GM12878 (cell line): ENCODE data around the gene CSTPP1. TPM values are rescaled to one million over a fixed set of nuclear protein-coding genes. Genes with fewer than 3 reads are reported as not detected.

ENCODE experiments used
- ATAC-seq: fragments of 200-7000 bp; cut with Tn5 transposase; 3 replicates; pipeline ENCODE4 v1.9.1; 2020; ENCODE audit warnings: mild to moderate bottlenecking, moderate library complexity
- BruUV-seq: library from RNA; stranded (reverse); fragments of 400-500 nt; replicated peaks from 2 replicates; lab custom pipeline; 2021; lab: Mats Ljungman, UMichigan
- CTCF ChIA-PET: fragments of 300-600 bp; sonication (Branson Sonifier 250); formaldehyde crosslinking; extraction: SDS; loops from one replicate; lab custom pipeline; 2021; ENCODE audit warnings: inconsistent platforms; lab: Yijun Ruan, JAX
- POLR2A ChIA-PET: fragments of 350-600 bp; formaldehyde crosslinking; extraction: SDS; loops from one replicate; lab custom pipeline; 2021; ENCODE audit warnings: inconsistent platforms; lab: Charles Lee
- RAD21 ChIA-PET: fragments of 300-600 bp; sonication (Branson Sonifier 250); formaldehyde crosslinking; loops from one replicate; lab custom pipeline; 2023; ENCODE audit warnings: antibody characterized with exemption; ENCODE audit not compliant: unreplicated experiment; lab: Charles Lee
- SMC1A ChIA-PET: fragments of 300-600 bp; sonication (Branson Sonifier 250); formaldehyde crosslinking; loops from one replicate; lab custom pipeline; 2023; ENCODE audit not compliant: unreplicated experiment, uncharacterized antibody; lab: Charles Lee
- DNase-seq: peaks from one replicate; pipeline ENCODE4 v3.0.0-alpha.2; 2011; ENCODE audit warnings: low read depth, low spot score
- FAIRE-seq: peaks from 3 replicates; lab custom pipeline; 2011; peaks lifted over from hg19 to GRCh38; lab: Jason Lieb, UNC
- H2AFZ ChIP-seq: 2 replicates; pipeline ENCODE4 v1.6.0; 2011; ENCODE audit warnings: low read depth, low read length, control low read depth; ENCODE audit not compliant: control insufficient read depth
- H3K27ac ChIP-seq: 2 replicates; pipeline ENCODE4 v1.5.1; 2011; ENCODE audit warnings: control low read depth; ENCODE audit not compliant: control insufficient read depth, insufficient read depth
- H3K27me3 ChIP-seq, 2 experiments: replicated peaks in 1 of 2; 2 replicates each; pipeline versions ENCODE4 v1.6.0 to v1.6.1; 2011; ENCODE audit warnings: low read length in 1 of 2; ENCODE audit not compliant: control insufficient read depth in 2 of 2, insufficient read depth in 2 of 2
- H3K36me3 ChIP-seq, 2 experiments: 2 replicates each; pipeline ENCODE4 v1.5.1; 2011; ENCODE audit warnings: low read length in 1 of 2; ENCODE audit not compliant: control insufficient read depth in 2 of 2, insufficient read depth in 2 of 2
- H3K4me1 ChIP-seq: 2 replicates; pipeline ENCODE4 v1.6.1; 2011; ENCODE audit warnings: mild to moderate bottlenecking, low read length, moderate library complexity, mixed read lengths; ENCODE audit not compliant: control insufficient read depth, insufficient read depth
- H3K4me2 ChIP-seq: 2 replicates; pipeline ENCODE4 v1.6.0; 2011; ENCODE audit warnings: control low read depth; ENCODE audit not compliant: control insufficient read depth, insufficient read depth
- H3K4me3 ChIP-seq: fragments of 200-600 bp; sonication (generic); 2 replicates; pipeline ENCODE4 v1.5.1; 2016
- H3K79me2 ChIP-seq: 2 replicates; pipeline ENCODE4 v1.6.0; 2011; ENCODE audit warnings: low read length; ENCODE audit not compliant: control insufficient read depth, insufficient read depth
- H3K9ac ChIP-seq: 2 replicates; pipeline ENCODE4 v1.8.0; 2011; ENCODE audit warnings: low read length, control low read depth, mixed read lengths; ENCODE audit not compliant: control insufficient read depth, insufficient read depth
- H3K9me3 ChIP-seq: replicated peaks from 3 replicates; pipeline ENCODE4 v1.5.1; 2011; ENCODE audit warnings: mild to moderate bottlenecking, low read length; ENCODE audit not compliant: control insufficient read depth, insufficient read depth
- H4K20me1 ChIP-seq: 2 replicates; pipeline ENCODE4 v1.6.0; 2011; ENCODE audit not compliant: control insufficient read depth, insufficient read depth
- CREB1 ChIP-seq: IDR thresholded peaks from 2 replicates; pipeline ENCODE4 v1.6.1; 2012; ENCODE audit warnings: low read depth, mild to moderate bottlenecking, inconsistent platforms
- CTCF ChIP-seq, 3 experiments: IDR thresholded peaks in 2 of 3; conservative IDR thresholded peaks in 1 of 3; 2 replicates each; pipeline ENCODE4 v1.5.1; 2011; ENCODE audit warnings: low read depth in 3 of 3, low read length in 3 of 3, mild to moderate bottlenecking in 3 of 3, control low read depth in 2 of 3, moderate library complexity in 2 of 3, inconsistent platforms in 1 of 3, mixed read lengths in 1 of 3; ENCODE audit not compliant: control insufficient read depth in 2 of 3, insufficient read depth in 1 of 3; ENCODE audit errors: extremely low read depth in 1 of 3
- FOS ChIP-seq: IDR thresholded peaks from 3 replicates; pipeline ENCODE4 v1.6.1; 2011; ENCODE audit warnings: borderline replicate concordance; ENCODE audit not compliant: insufficient read length; ENCODE audit errors: extremely low read depth
- MEF2A ChIP-seq: IDR thresholded peaks from 2 replicates; pipeline ENCODE4 v1.6.1; 2011; ENCODE audit warnings: low read depth, mild to moderate bottlenecking, low read length, moderate library complexity; ENCODE audit not compliant: insufficient read depth
- NFIC ChIP-seq: IDR thresholded peaks from 2 replicates; pipeline ENCODE4 v1.6.1; 2012; ENCODE audit warnings: low read depth, mild to moderate bottlenecking, inconsistent platforms, low read length, moderate library complexity
- PAX5 ChIP-seq: IDR thresholded peaks from 2 replicates; pipeline ENCODE4 v1.6.1; 2011; ENCODE audit warnings: low read depth, low read length, borderline replicate concordance
- PAX8 ChIP-seq: fragments of 450-650 bp; IDR thresholded peaks from 2 replicates; pipeline ENCODE4 v1.6.1; 2017; ENCODE audit warnings: mild to moderate bottlenecking, moderate library complexity
- RFX5 ChIP-seq: IDR thresholded peaks from 2 replicates; pipeline ENCODE4 v1.6.1; 2011; ENCODE audit warnings: low read depth, low read length, improper control_type of control experiment
- SRF ChIP-seq, 2 experiments: IDR thresholded peaks; 2 replicates each; pipeline ENCODE4 v1.6.1; 2011; ENCODE audit warnings: low read depth in 2 of 2, low read length in 2 of 2, mild to moderate bottlenecking in 1 of 2, moderate library complexity in 1 of 2
- TAF1 ChIP-seq: IDR thresholded peaks from 2 replicates; pipeline ENCODE4 v1.6.1; 2011; ENCODE audit warnings: mild to moderate bottlenecking, low read depth, low read length, borderline replicate concordance
- WGBS: methylation state at CpG from one replicate; pipeline ENCODE4 v1.1.6; 2016; ENCODE audit warnings: low lambda C conversion rate; ENCODE audit not compliant: insufficient replicate concordance, insufficient coverage; ENCODE audit errors: missing lambda C conversion rate; 5-methylcytosine and 5-hydroxymethylcytosine counted together
- in situ Hi-C: fragments of 300-500 bp; cut with MboI; formaldehyde crosslinking; loops from 9 replicates; pipeline ENCODE4 v1.14.3; 2018; ENCODE audit warnings: mixed read lengths
- intact Hi-C: fragments of 100-400 bp; cut with micrococcal nuclease; formaldehyde crosslinking; loops from one replicate; pipeline ENCODE4 v1.14.2; 2022; ENCODE audit not compliant: unreplicated experiment
- polyA plus RNA-seq, 11 experiments: library from polyadenylated mRNA; depleted of rRNA in 4 of 11; unstranded in 6 of 11; stranded (reverse) in 5 of 11; fragments of >200 nt; fragmentation: Nextera tagmentation in 4 of 11; fragmentation: Illumina TruSeq in 1 of 11; extraction: Ambion mirVana in 4 of 11; extraction: Trizol in 1 of 11; gene quantifications; 1 replicate in 1 of 11; 2 replicates in 10 of 11; pipeline versions ENCODE4 v1.2.1 to v1.2.3, GENCODE V29; 2011 to 2016; ENCODE audit warnings: inconsistent platforms in 2 of 11, missing spikeins in 2 of 11, low read depth in 1 of 11
- total RNA-seq, 4 experiments: library from RNA; depleted of rRNA in 3 of 4; stranded (reverse); fragments of >200 nt in 3 of 4; fragmentation: Illumina TruSeq in 1 of 4; extraction: Trizol in 1 of 4; gene quantifications; 2 replicates each; pipeline versions ENCODE4 v1.2.1 to v1.2.3, GENCODE V29; 2013 to 2021

CSTPP1 gene
- total and polyA plus RNA-seq, 10 of the 15 experiments (the other 5 are each of a cell fraction or from before 2014, with no cell fraction given), result 7.1 to 23.4 (median 17.5) TPM

DNA sequence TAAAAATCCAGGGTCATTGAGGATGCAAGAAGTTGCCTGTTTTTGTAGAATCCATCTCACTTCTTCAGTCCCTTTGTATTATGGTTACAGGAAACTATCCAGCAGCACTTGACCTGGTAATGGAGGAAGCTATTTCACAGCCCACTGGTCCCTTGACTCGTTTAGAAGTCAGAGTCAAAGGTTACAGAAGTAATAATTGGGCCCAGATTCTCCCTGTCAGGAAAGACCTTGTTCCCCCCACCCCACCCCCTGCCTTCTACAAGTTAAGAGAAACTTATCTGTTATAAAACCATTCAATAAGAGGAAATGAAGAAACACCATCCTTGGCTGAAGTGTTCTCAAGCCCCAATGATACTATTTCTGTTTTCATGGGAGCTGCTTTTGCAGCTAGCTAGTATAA, 65.8 kb downstream of the CSTPP1 start:
- 11% methylated on average over 1 of the region's 1 CpG for WGBS
- Histone ChIP-seq H4K20me1 (no peaks in the 10 kb centered on the region), H3K9ac (no peak overlapping the region), H3K27me3 (no peaks in the 10 kb centered on the region), H3K36me3 (no peaks in the 10 kb centered on the region), H3K79me2 (no peaks in the 10 kb centered on the region), H3K9me3 (no peaks in the 10 kb centered on the region), H3K4me2 (no peak overlapping the region), H2AFZ (no peak overlapping the region), H3K4me3 (no peak overlapping the region), H3K4me1 (peaks cover 32% of the 10 kb centered on the region), H3K27ac (no peak overlapping the region)
- no peak for TF ChIP-seq CREB1
- no peak for TF ChIP-seq TAF1
- TF ChIP-seq PAX5, result no peak
- TF ChIP-seq RFX5, result no peak
- no peak for TF ChIP-seq CTCF (IDR thresholded peaks at IDR 0.05 in 2 of 3, conservative IDR thresholded peaks at IDR 0.05 in 1 of 3; ENCODE audit: control insufficient read depth in 2 of 3, extremely low read depth in 1 of 3, insufficient read depth in 1 of 3, low read depth in 3 of 3, low read length in 3 of 3)
- TF ChIP-seq PAX8, result no peak
- no peak for TF ChIP-seq NFIC
- no peak for TF ChIP-seq SRF (IDR thresholded peaks at IDR 0.05; ENCODE audit: low read depth in 2 of 2, low read length in 2 of 2)
- TF ChIP-seq FOS, result no peak
- no peak for TF ChIP-seq MEF2A
- no TSS peak for BruUV-seq
- SMC1A ChIA-PET, result interaction anchor here (1.1 to 3.0 kb wide), 8 partner anchors 10 to 85 kb away, joined by 3 to 7 read pairs (median 5); no protein-coding TSS in a partner anchor
- intact Hi-C loops (no loop called here), in situ Hi-C loops (no loop called here)
- FAIRE-seq (no peak), DNase-seq (no peak), ATAC-seq (no peak)
- RAD21 ChIA-PET, result interaction anchor here (0.9 to 1.8 kb wide), 5 partner anchors 21 to 150 kb away, joined by 3 to 4 read pairs (median 4); no protein-coding TSS in a partner anchor
- CTCF ChIA-PET, result interaction anchor here (0.8 to 1.5 kb wide), 5 partner anchors 17 to 151 kb away, joined by 3 to 5 read pairs (median 4); no protein-coding TSS in a partner anchor
- POLR2A ChIA-PET, result interaction anchor here (0.5 to 1.7 kb wide), 7 partner anchors 16 to 365 kb away, joined by 3 to 10 read pairs (median 4); no protein-coding TSS in a partner anchor
